Skeletal muscle tissue (tissue), 4 donors: ENCODE results near the gene FDXR. TPM values are rescaled to one million over a fixed set of nuclear protein-coding genes. Genes with fewer than 3 reads are reported as not detected.
"Not testable (repeated sequence)": the region's sequence is repeated elsewhere in the genome, so short reads cannot be mapped to it uniquely, and the experiment has no call there.

Experiments
- H3K27ac ChIP-seq: one replicate; pipeline ENCODE4 v1.7.0; 2013; ENCODE audit warnings: mild to moderate bottlenecking, low read depth, low read length, inconsistent platforms
- H3K27me3 ChIP-seq, 3 donors: one replicate each; pipeline ENCODE4 v1.7.0; 2013; ENCODE audit warnings: low read length in 3 of 3; ENCODE audit not compliant: control insufficient read depth in 3 of 3, insufficient read depth in 3 of 3
- H3K36me3 ChIP-seq, 3 donors: one replicate each; pipeline ENCODE4 v1.7.0; 2013; ENCODE audit warnings: low read length in 3 of 3; ENCODE audit not compliant: control insufficient read depth in 3 of 3, insufficient read depth in 3 of 3
- H3K4me1 ChIP-seq, 3 donors: one replicate each; pipeline ENCODE4 v1.7.0; 2013; ENCODE audit warnings: low read length in 3 of 3, mild to moderate bottlenecking in 3 of 3; ENCODE audit not compliant: control insufficient read depth in 3 of 3, insufficient read depth in 3 of 3
- H3K4me3 ChIP-seq, 3 donors: one replicate each; pipeline ENCODE4 v1.7.0; 2013; ENCODE audit warnings: low read length in 3 of 3
- H3K9ac ChIP-seq, 3 donors: one replicate each; pipeline ENCODE4 v1.7.0; 2013; ENCODE audit warnings: low read length in 3 of 3, mild to moderate bottlenecking in 3 of 3, moderate library complexity in 2 of 3, low read depth in 1 of 3
- H3K9me3 ChIP-seq, 3 donors: one replicate each; pipeline ENCODE4 v1.7.0; 2013; ENCODE audit warnings: low read length in 3 of 3; ENCODE audit not compliant: control insufficient read depth in 3 of 3
- total RNA-seq: library from RNA; depleted of rRNA; stranded (reverse); fragments of >200 nt; gene quantifications from one replicate; pipeline ENCODE4 v1.2.3, GENCODE V29; 2014
- donor health status: Osteomylitis.

FDXR gene
- total RNA-seq, 1 donor from 2014 or later = 3.7 TPM

DNA sequence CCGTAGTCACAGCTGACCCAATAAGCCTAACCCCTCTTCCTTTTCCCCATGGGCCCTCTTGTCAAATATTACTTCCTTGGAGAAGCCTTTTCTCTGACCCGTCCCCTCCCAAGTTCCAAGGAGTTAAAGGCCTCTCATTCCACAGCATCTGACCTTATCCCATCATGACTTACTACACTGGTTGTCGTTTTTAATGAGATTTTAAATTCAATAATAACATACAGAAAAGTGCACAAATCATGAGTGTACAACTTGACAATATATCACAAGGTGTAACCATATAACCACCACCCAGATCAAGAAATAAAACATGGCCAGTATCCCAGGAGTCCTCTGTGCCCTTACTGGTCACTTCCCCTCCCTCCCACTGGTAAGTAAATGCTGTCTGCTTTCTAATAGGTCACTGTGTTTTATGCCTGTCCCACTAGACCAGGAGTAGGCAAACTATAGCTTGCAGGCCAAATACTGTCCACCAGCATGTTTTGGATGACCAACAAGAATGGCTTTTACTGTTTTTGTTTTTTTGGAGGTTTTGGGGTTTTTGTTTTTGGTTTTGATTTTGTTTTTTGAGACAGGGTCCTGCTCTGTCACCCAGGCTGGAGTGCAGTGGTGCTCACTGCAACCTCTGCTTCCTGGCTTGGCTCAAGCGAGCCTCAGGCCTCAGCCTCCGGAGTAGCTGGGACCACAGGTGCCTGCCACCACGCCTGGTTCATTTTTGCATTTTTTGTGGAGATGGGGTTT is 1.2 kb upstream of the FDXR start:
- Histone ChIP-seq H3K36me3 (peaks cover 0 to 4% (median 2%) of the 10 kb centered on the region in 3 donors), H3K27me3 (peaks cover 0 to 8% (median 5%) of the 10 kb centered on the region in 3 donors), H3K4me1 (peaks cover 15 to 29% (median 23%) of the 10 kb centered on the region in 3 donors), H3K9me3 (no peaks in the 10 kb centered on the region), H3K9ac (peak overlapping the region; percentile 80 to 90 (median 86)), H3K27ac (peak overlapping the region; percentile 86), H3K4me3 (peak overlapping the region; percentile 82 to 92 (median 88))

GRCh38 chr17:74873037-74873873 is 461 bp upstream of the FDXR start:
- peak overlapping the region; percentile 86 for H3K27ac ChIP-seq
- peaks cover 0 to 4% (median 2%) of the 10 kb centered on the region in 3 donors for H3K36me3 ChIP-seq
- H3K9ac ChIP-seq = peak overlapping the region; percentile 80 to 91 (median 86)
- H3K4me1 ChIP-seq = peaks cover 15 to 27% (median 21%) of the 10 kb centered on the region in 3 donors
- H3K4me3 ChIP-seq = peak overlapping the region; percentile 83 to 92 (median 88)
- no peaks in the 10 kb centered on the region for H3K9me3 ChIP-seq
- H3K27me3 ChIP-seq = peaks cover 0 to 5% (median 2%) of the 10 kb centered on the region in 3 donors

DNA sequence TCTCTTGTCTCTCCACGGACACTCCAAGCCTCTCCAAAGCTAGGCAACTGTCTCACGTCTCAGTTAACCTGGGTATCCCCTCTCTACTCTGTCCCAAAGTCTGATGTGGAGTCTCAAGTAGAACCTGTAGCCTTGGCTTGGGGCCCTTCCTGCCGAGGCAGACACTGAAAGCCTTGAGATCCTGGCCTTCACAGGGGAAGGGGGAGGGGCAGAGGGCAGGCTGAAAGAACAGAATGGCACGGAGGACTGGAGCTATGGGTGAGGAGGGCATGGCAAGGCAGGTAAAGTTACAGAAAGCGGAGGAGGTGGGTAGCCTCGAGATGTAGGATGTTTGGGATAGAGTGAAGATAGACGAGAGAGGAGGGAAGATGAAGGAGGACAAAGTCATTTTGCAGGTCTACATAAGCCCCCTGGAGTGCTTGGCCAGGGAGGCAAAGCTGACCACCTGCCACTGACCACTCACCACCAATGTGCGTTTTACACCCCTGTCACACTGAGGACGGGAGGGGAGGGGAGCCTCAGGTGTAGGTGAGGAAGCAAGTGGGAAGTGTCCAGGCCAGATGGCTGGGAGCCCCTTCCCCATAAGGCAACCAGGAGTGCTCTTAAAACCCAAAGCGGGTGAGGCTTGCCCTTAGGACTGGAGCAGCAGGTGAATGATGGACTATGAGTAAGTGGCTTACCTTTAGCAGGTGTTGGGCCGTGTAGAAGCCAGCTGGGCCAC is 1.3 kb downstream of the FDXR start:
- Histone ChIP-seq H3K9ac (no peak overlapping the region), H3K27me3 (no peaks in the 10 kb centered on the region), H3K9me3 (no peaks in the 10 kb centered on the region), H3K36me3 (peaks cover 0 to 4% (median 2%) of the 10 kb centered on the region in 3 donors), H3K27ac (no peak overlapping the region), H3K4me3 (peak overlapping the region in 1 of 3 donors; percentile 83), H3K4me1 (peaks cover 15 to 25% (median 20%) of the 10 kb centered on the region in 3 donors)

DNA sequence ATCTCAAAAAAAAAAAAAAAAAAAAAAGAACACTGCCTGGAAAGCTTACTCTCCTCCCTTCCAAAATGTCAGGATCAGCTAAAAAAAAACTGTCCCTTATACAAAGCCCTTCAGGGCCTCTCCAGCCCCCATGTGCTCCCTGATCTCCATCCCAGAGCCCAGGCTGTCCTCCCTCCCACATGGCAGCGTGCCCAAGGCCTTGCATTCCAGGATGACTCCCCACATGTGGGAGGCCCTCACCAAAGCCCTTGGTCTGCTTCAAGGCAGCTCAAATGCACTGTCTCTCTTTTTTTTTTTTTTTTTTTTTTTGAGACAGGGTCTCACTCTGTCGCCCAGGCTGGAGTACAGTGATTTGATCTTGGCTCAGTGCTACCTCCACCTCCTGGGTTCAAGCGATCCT is 2.3 kb downstream of the FDXR start:
- Histone ChIP-seq H3K27me3 (no peaks in the 10 kb centered on the region), H3K9ac (no peak overlapping the region), H3K9me3 (no peaks in the 10 kb centered on the region), H3K4me3 (no peak overlapping the region), H3K36me3 (peaks cover 0 to 4% (median 2%) of the 10 kb centered on the region in 3 donors), H3K4me1 (peaks cover 15 to 25% (median 20%) of the 10 kb centered on the region in 3 donors), H3K27ac (no peak overlapping the region)

DNA sequence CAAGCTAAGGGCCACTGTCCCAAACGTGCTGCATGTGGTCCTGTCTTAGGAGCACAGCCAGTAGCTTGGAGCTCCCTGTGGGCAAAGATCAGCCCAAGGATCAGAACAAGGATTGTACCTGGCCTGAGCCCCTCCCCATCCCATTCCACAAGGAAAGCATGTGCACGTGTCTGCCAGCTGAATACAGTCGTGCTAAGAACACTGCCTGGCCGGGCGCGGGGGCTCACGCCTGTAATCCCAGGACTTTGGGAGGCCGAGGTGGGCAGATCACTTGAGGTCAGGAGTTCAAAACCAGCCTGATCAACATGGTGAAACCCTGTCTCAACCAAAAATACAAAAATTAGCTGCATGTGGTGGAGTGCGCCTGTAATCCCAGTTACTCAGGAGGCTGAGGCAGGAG is 2.8 kb downstream of the FDXR start:
- H3K4me1 ChIP-seq = peaks cover 15 to 25% (median 20%) of the 10 kb centered on the region in 3 donors
- not testable (repeated sequence) for H3K4me3 ChIP-seq, H3K9me3 ChIP-seq, H3K36me3 ChIP-seq, H3K27ac ChIP-seq, H3K27me3 ChIP-seq, H3K9ac ChIP-seq

GRCh38 chr17:74868908-74869255 is 3.9 kb downstream of the FDXR start:
- Histone ChIP-seq H3K9me3 (no peaks in the 10 kb centered on the region), H3K4me3 (no peak overlapping the region), H3K4me1 (peaks cover 17 to 22% (median 20%) of the 10 kb centered on the region in 3 donors), H3K27me3 (no peaks in the 10 kb centered on the region), H3K9ac (no peak overlapping the region), H3K27ac (no peak overlapping the region), H3K36me3 (peaks cover 0 to 4% (median 2%) of the 10 kb centered on the region in 3 donors)

- H3K9me3 ChIP-seq = no peaks in the 10 kb centered on the region
- no peaks in the 10 kb centered on the region for H3K27me3 ChIP-seq
- peaks cover 14 to 19% (median 16%) of the 10 kb centered on the region in 3 donors for H3K4me1 ChIP-seq
- peak overlapping the region in 1 of 3 donors; percentile 33 for H3K9ac ChIP-seq
- H3K36me3 ChIP-seq = peaks cover 0 to 4% (median 2%) of the 10 kb centered on the region in 3 donors
- H3K4me3 ChIP-seq = no peak overlapping the region
- no peak overlapping the region for H3K27ac ChIP-seq
These were observed 4.4 kb downstream of the FDXR start for GRCh38 chr17:74868251-74868907.

DNA sequence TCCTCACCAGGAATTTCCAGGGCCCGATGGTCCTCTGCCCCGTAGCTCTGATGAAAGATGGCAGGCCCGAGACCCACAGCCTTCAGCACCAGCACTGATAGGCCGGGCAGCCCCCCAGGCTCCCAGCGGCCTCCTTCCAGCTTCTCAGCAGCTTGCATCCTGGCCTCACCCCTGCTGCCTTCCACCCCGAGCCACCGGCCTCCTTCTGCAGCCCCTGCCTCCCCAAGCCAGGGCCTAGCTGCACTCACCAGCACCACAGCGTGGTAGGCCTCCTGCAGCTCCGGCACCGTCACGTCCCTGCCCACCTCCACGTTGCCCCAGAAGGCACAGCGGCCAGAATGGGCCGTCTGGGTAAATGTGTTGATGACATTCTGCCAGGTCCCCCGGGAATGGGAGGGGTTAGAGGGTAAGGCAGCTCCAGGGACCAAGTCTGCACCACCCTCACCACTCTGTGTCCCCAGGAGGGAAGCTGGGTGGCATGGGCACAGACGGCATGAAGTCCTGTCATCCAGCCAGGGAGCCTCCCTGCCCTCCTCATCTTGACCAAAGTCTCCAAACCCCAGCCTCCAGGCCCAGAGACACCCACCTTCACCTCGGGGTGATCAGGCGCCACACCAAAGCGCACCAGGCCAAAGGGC is 6.5 kb downstream of the FDXR start:
- no peak overlapping the region for H3K4me3 ChIP-seq
- H3K27ac ChIP-seq = no peak overlapping the region
- H3K27me3 ChIP-seq = peaks cover 9 to 14% (median 12%) of the 10 kb centered on the region in 3 donors
- H3K9ac ChIP-seq = no peak overlapping the region
- no peaks in the 10 kb centered on the region for H3K9me3 ChIP-seq
- peaks cover 0 to 4% (median 2%) of the 10 kb centered on the region in 3 donors for H3K36me3 ChIP-seq
- peaks cover 10 to 13% (median 12%) of the 10 kb centered on the region in 3 donors for H3K4me1 ChIP-seq
